ENCODE measurements around the gene COL4A1.

- TF ChIP-seq, protein P1, sequence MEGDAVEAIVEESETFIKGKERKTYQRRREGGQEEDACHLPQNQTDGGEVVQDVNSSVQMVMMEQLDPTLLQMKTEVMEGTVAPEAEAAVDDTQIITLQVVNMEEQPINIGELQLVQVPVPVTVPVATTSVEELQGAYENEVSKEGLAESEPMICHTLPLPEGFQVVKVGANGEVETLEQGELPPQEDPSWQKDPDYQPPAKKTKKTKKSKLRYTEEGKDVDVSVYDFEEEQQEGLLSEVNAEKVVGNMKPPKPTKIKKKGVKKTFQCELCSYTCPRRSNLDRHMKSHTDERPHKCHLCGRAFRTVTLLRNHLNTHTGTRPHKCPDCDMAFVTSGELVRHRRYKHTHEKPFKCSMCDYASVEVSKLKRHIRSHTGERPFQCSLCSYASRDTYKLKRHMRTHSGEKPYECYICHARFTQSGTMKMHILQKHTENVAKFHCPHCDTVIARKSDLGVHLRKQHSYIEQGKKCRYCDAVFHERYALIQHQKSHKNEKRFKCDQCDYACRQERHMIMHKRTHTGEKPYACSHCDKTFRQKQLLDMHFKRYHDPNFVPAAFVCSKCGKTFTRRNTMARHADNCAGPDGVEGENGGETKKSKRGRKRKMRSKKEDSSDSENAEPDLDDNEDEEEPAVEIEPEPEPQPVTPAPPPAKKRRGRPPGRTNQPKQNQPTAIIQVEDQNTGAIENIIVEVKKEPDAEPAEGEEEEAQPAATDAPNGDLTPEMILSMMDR (IDR thresholded peaks at IDR 0.05): no peak
- TF ChIP-seq POLR2A (IDR thresholded peaks at IDR 0.05) (no peak), POLR2AphosphoS5 (IDR thresholded peaks at IDR 0.05; ENCODE audit: insufficient read depth in 1 of 2, low read depth in 1 of 2) (peak; percentile 89 to 98)
Measured at GRCh38 chr13:110126391-110126961, 180.5 kb downstream of the COL4A1 start.

Data from vagina (tissue), 2 donors.